Colonic mucosa (tissue), 4 donors: ENCODE measurements around the gene FAM25G. TPM values are rescaled to one million over a fixed set of nuclear protein-coding genes. Genes with fewer than 3 reads are reported as not detected.

Source experiments
- DNase-seq: peaks from one replicate; pipeline ENCODE4 v3.0.0-alpha.2; 2020
- H3K27ac ChIP-seq: fragments of 200-600 bp; one replicate; pipeline ENCODE4 v1.8.0; 2021
- H3K27me3 ChIP-seq: fragments of 200-600 bp; one replicate; pipeline ENCODE4 v1.8.0; 2021
- H3K36me3 ChIP-seq: fragments of 200-600 bp; one replicate; pipeline ENCODE4 v1.8.0; 2021
- H3K4me1 ChIP-seq: fragments of 200-600 bp; one replicate; pipeline ENCODE4 v1.8.0; 2021; ENCODE audit warnings: mild to moderate bottlenecking
- H3K4me3 ChIP-seq: fragments of 200-600 bp; one replicate; pipeline ENCODE4 v1.8.0; 2021
- H3K9ac ChIP-seq, 2 donors: one replicate each; pipeline ENCODE4 v1.7.0; 2013; ENCODE audit warnings: control low read depth in 2 of 2, low read depth in 2 of 2, low read length in 2 of 2
- H3K9me3 ChIP-seq: fragments of 200-600 bp; one replicate; pipeline ENCODE4 v1.8.0; 2021
- CTCF ChIP-seq: fragments of 200-600 bp; IDR thresholded peaks from one replicate; pipeline ENCODE4 v1.8.0; 2022; ENCODE audit warnings: antibody characterized with exemption, mild to moderate bottlenecking
- intact Hi-C: fragments of 100-400 bp; cut with DNase I; formaldehyde crosslinking; loops from one replicate; pipeline ENCODE4 v1.14.1; 2022
- total RNA-seq, 2 donors: library from RNA; stranded (reverse); fragmentation: NEBNext Ultra II Directional in 1 of 2; extraction: Animal tissue kit (Norgen Biotek cat#: 25700) in 1 of 2; gene quantifications; one replicate each; pipeline ENCODE4 v1.2.1, GENCODE V29; 2021
- donor health status: healthy.
- donor health status: DM: no; HTN: no; CAD: no.
- donor health status: DM: no; HTN: no; CAD: no.

The FAM25G gene
- total RNA-seq, 2 donors from 2014 or later: 0.98 TPM; not detected in 1

- intact Hi-C loops: no loop called here
- H3K27ac ChIP-seq: no peak overlapping the region
- no peaks in the 10 kb centered on the region for H3K4me1 ChIP-seq
- no peaks in the 10 kb centered on the region for H3K9me3 ChIP-seq
- DNase-seq: no peak
- no peaks in the 10 kb centered on the region for H3K27me3 ChIP-seq
- TF ChIP-seq CTCF: no peak
- no peak overlapping the region for H3K9ac ChIP-seq
- no peaks in the 10 kb centered on the region for H3K36me3 ChIP-seq
- H3K4me3 ChIP-seq: no peak overlapping the region
These were observed 40.1 kb downstream of the FAM25G start for GRCh38 chr10:47451273-47451997.

DNA sequence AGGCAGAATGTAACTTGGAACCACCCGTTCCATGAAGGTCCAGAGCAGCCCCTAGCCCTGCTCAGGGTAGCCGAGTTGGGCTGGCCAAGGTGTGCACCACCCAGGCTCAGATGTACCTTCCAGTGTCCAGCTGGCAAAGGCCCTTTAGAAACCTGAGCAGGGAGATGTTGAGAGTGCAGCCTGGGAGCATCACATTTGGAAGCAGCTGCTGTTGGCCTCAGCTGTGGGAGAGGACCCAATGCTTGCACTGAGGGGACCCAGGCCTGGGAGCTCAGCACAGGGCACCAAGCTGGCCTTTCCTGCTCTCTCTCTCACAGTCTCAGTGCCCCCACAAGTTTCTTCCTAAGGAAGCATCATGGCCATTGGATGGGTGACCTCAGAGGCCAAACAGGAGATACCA, 41.1 kb downstream of the FAM25G start:
- no peak for DNase-seq
- H3K9me3 ChIP-seq: no peaks in the 10 kb centered on the region
- no peak overlapping the region for H3K9ac ChIP-seq
- no peak overlapping the region for H3K27ac ChIP-seq
- no peaks in the 10 kb centered on the region for H3K4me1 ChIP-seq
- no peak for TF ChIP-seq CTCF
- H3K27me3 ChIP-seq: no peaks in the 10 kb centered on the region
- intact Hi-C loops: no loop called here
- no peak overlapping the region for H3K4me3 ChIP-seq
- H3K36me3 ChIP-seq: no peaks in the 10 kb centered on the region

GRCh38 chr10:47449979-47450378, 41.5 kb downstream of the FAM25G start:
- DNase-seq: no peak
- H3K36me3 ChIP-seq: no peaks in the 10 kb centered on the region
- intact Hi-C loops: no loop called here
- no peak overlapping the region for H3K4me3 ChIP-seq
- H3K27me3 ChIP-seq: no peaks in the 10 kb centered on the region
- no peaks in the 10 kb centered on the region for H3K4me1 ChIP-seq
- no peaks in the 10 kb centered on the region for H3K9me3 ChIP-seq
- no peak for TF ChIP-seq CTCF
- H3K9ac ChIP-seq: no peak overlapping the region
- no peak overlapping the region for H3K27ac ChIP-seq

GRCh38 chr10:47449102-47449978, 42.2 kb downstream of the FAM25G start:
- Histone ChIP-seq H3K9ac (no peak overlapping the region), H3K4me1 (no peaks in the 10 kb centered on the region), H3K36me3 (no peaks in the 10 kb centered on the region), H3K27ac (no peak overlapping the region), H3K4me3 (no peak overlapping the region), H3K9me3 (no peaks in the 10 kb centered on the region), H3K27me3 (no peaks in the 10 kb centered on the region)
- no peak for DNase-seq
- TF ChIP-seq CTCF: no peak
- intact Hi-C loops: no loop called here

GRCh38 chr10:47447705-47448104, 43.8 kb downstream of the FAM25G start:
- TF ChIP-seq CTCF: no peak
- Histone ChIP-seq H3K27ac (no peak overlapping the region), H3K4me1 (no peaks in the 10 kb centered on the region), H3K9ac (no peak overlapping the region), H3K9me3 (no peaks in the 10 kb centered on the region), H3K4me3 (no peak overlapping the region), H3K36me3 (no peaks in the 10 kb centered on the region), H3K27me3 (no peaks in the 10 kb centered on the region)
- intact Hi-C loops: no loop called here
- no peak for DNase-seq
